Measurements from ENCODE around the gene OVCA2. TPM values are rescaled to one million over a fixed set of nuclear protein-coding genes. Genes with fewer than 3 reads are reported as not detected.

OVCA2 gene
- total RNA-seq, 1 experiment from 2014 or later: 27.3 TPM

- POLR2A ChIA-PET: interaction anchor here (1.3 kb wide), 1 partner anchor 11 kb away, joined by 4 read pairs; the partner anchor contains the start of gene OVCA2
- no TSS peak for BruUV-seq (replicated peaks)
- TF ChIP-seq, protein P1, sequence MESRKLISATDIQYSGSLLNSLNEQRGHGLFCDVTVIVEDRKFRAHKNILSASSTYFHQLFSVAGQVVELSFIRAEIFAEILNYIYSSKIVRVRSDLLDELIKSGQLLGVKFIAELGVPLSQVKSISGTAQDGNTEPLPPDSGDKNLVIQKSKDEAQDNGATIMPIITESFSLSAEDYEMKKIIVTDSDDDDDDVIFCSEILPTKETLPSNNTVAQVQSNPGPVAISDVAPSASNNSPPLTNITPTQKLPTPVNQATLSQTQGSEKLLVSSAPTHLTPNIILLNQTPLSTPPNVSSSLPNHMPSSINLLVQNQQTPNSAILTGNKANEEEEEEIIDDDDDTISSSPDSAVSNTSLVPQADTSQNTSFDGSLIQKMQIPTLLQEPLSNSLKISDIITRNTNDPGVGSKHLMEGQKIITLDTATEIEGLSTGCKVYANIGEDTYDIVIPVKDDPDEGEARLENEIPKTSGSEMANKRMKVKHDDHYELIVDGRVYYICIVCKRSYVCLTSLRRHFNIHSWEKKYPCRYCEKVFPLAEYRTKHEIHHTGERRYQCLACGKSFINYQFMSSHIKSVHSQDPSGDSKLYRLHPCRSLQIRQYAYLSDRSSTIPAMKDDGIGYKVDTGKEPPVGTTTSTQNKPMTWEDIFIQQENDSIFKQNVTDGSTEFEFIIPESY (IDR thresholded peaks at IDR 0.05; ENCODE audit: extremely low read depth, insufficient replicate concordance, low read length): no peak
- TF ChIP-seq POLR2AphosphoS5 (IDR thresholded peaks at IDR 0.05; ENCODE audit: low read depth, low read length): peak; percentile 74
- TF ChIP-seq CEBPB (IDR thresholded peaks at IDR 0.05; ENCODE audit: low read depth): no peak
- peak; percentile 98 for TF ChIP-seq EGR1 (IDR thresholded peaks at IDR 0.05; ENCODE audit: low read depth)
- no peak for TF ChIP-seq ATF3 (IDR thresholded peaks at IDR 0.05)
- no peak for TF ChIP-seq ZNF274 (IDR thresholded peaks at IDR 0.05; ENCODE audit: low read depth, low read length)
- peak; percentile 54 for TF ChIP-seq POLR2A (IDR thresholded peaks at IDR 0.05; ENCODE audit: borderline replicate concordance, extremely low read depth, insufficient read depth, insufficient read length)
- TF ChIP-seq SIN3A (IDR thresholded peaks at IDR 0.05; ENCODE audit: low read depth): peak; percentile 98; the same call in 1 of the 2 replicates
- peak; percentile 33 for TF ChIP-seq TCF7L2 (IDR thresholded peaks at IDR 0.05; ENCODE audit: borderline replicate concordance, extremely low read depth, insufficient read depth, insufficient read length)
- TF ChIP-seq REST (IDR thresholded peaks at IDR 0.05; ENCODE audit: low read depth): no peak
- no peak; the same call in 1 of the 2 replicates for TF ChIP-seq CBX3 (IDR thresholded peaks at IDR 0.05; ENCODE audit: low read depth)
- TF ChIP-seq JUND (IDR thresholded peaks at IDR 0.05): no peak
- no peak for TF ChIP-seq ELF1 (IDR thresholded peaks at IDR 0.05; ENCODE audit: borderline replicate concordance, low read depth)
- TF ChIP-seq SP1 (IDR thresholded peaks at IDR 0.05; ENCODE audit: low read depth): peak; percentile 96
- peak; percentile 96 for TF ChIP-seq YY1 (IDR thresholded peaks at IDR 0.05; ENCODE audit: extremely low read depth, insufficient replicate concordance, low read depth, low read length)
- peak; percentile 55; the same call in 1 of the 2 replicates for TF ChIP-seq ZFX (IDR thresholded peaks at IDR 0.05)
- peak; percentile 98 for TF ChIP-seq SRF (IDR thresholded peaks at IDR 0.05; ENCODE audit: low read depth)
- no peak for TF ChIP-seq EZH2phosphoT487 (IDR thresholded peaks at IDR 0.05; ENCODE audit: borderline replicate concordance)
Observed at GRCh38 chr17:2029911-2030778, 11.7 kb upstream of the OVCA2 start, which contains the start of gene DPH1. DPH1 (plus strand) TSS chr17:2030153; CDS start chr17:2030170, 17 bp downstream.

More at GRCh38 chr17:2029911-2030778, 11.7 kb upstream of the OVCA2 start, which contains the start of gene DPH1:
- H3K9me3 ChIP-seq (ENCODE audit: control insufficient read depth in 1 of 2, insufficient read depth in 1 of 2, low read depth in 1 of 2, low read length in 2 of 2): no peaks in the 10 kb centered on the region
- no peaks in the 10 kb centered on the region for H3K9me2 ChIP-seq (ENCODE audit: insufficient read depth)
- DNase-seq (ENCODE audit: low read depth, low spot score) (peak; percentile 85), ATAC-seq (peak; percentile 87)
- H2AFZ ChIP-seq (ENCODE audit: low read depth, low read length, poor library complexity, severe bottlenecking): peak within 1 kb of the TSS; percentile 86
- peak within 1 kb of the TSS; percentile 79 for H3K4me2 ChIP-seq (ENCODE audit: low read length)
- peak within 1 kb of the TSS; percentile 89 for H3K9ac ChIP-seq (ENCODE audit: low read length)
- H3K27me3 ChIP-seq (ENCODE audit: insufficient read depth, low read length): no peaks in the 10 kb centered on the region
- no peaks in the 10 kb centered on the region for H4K20me1 ChIP-seq (ENCODE audit: insufficient read depth)
- H3K79me2 ChIP-seq (ENCODE audit: insufficient read depth, low read length): peaks cover 9% of the 10 kb centered on the region; the same call in 1 of the 2 replicates
- CTCF ChIA-PET: interaction anchor here (0.8 kb wide), 1 partner anchor 121 kb away, joined by 3 read pairs; no protein-coding TSS in a partner anchor
- no peaks in the 10 kb centered on the region; a peak in 1 of 4 replicates for H3K36me3 ChIP-seq (ENCODE audit: control insufficient read depth in 1 of 2, insufficient read depth in 2 of 2, low read length in 2 of 2)
- H3K27ac ChIP-seq (ENCODE audit: low read depth, low read length): peak within 1 kb of the TSS; percentile 58
- RAD21 ChIA-PET (ENCODE audit: low non-redundant PET in 1 of 2, low total read pairs in 2 of 2, uncharacterized antibody in 2 of 2, unreplicated experiment in 2 of 2): no interaction called here
- peaks cover 16 to 23% of the 10 kb centered on the region in 2 experiments; a peak in 3 of 4 replicates for H3K4me1 ChIP-seq (ENCODE audit: control insufficient read depth in 1 of 2, insufficient read depth in 2 of 2, low read length in 2 of 2)
- H3K4me3 ChIP-seq (replicated peaks in 1 of 2; ENCODE audit: low read depth in 1 of 2, low read length in 2 of 2): peak within 1 kb of the TSS; percentile 100
- intact Hi-C loops (cut with micrococcal nuclease): loop anchor here (1.0 to 2.0 kb wide), 2 partner anchors 11 to 121 kb away; no protein-coding TSS in a partner anchor

Measured in HCT116 (cell line).